H9 (cell line): ENCODE measurements around the gene TPRG1. TPM values are rescaled to one million over a fixed set of nuclear protein-coding genes. Genes with fewer than 3 reads are reported as not detected.

Source experiments
- DNase-seq: peaks from one replicate; pipeline ENCODE4 v3.0.0-alpha.2; 2017
- H2AFZ ChIP-seq: one replicate; pipeline ENCODE4 v1.6.1; 2013; ENCODE audit warnings: mild to moderate bottlenecking, low read length, control low read depth, moderate library complexity
- H2AK5ac ChIP-seq: 2 replicates; pipeline ENCODE4 v1.6.1; 2013; ENCODE audit warnings: low read length, control low read depth, mixed read lengths; ENCODE audit not compliant: insufficient read length
- H2BK120ac ChIP-seq: one replicate; pipeline ENCODE4 v1.6.1; 2013; ENCODE audit warnings: low read depth, mild to moderate bottlenecking, low read length, control low read depth, inconsistent platforms; ENCODE audit not compliant: poor library complexity, severe bottlenecking
- H2BK12ac ChIP-seq: 2 replicates; pipeline ENCODE4 v1.6.1; 2013; ENCODE audit warnings: low read length, control low read depth, mixed read lengths, low read depth; ENCODE audit not compliant: insufficient read length
- H2BK15ac ChIP-seq: 2 replicates; pipeline ENCODE4 v1.6.1; 2013; ENCODE audit warnings: low read depth, low read length, control low read depth
- H2BK20ac ChIP-seq: one replicate; pipeline ENCODE4 v1.6.1; 2013; ENCODE audit warnings: low read depth, mild to moderate bottlenecking, low read length, control low read depth, inconsistent platforms; ENCODE audit not compliant: poor library complexity, severe bottlenecking
- H2BK5ac ChIP-seq: 2 replicates; pipeline ENCODE4 v1.6.1; 2013; ENCODE audit warnings: low read length, control low read depth, mixed read lengths; ENCODE audit not compliant: insufficient read length
- H3K14ac ChIP-seq: 2 replicates; pipeline ENCODE4 v1.6.1; 2013; ENCODE audit warnings: low read length, control low read depth; ENCODE audit not compliant: insufficient read depth
- H3K18ac ChIP-seq: 2 replicates; pipeline ENCODE4 v1.6.1; 2013; ENCODE audit warnings: low read depth, mild to moderate bottlenecking, mixed read lengths, low read length, control low read depth; ENCODE audit not compliant: insufficient read length
- H3K23ac ChIP-seq: 2 replicates; pipeline ENCODE4 v1.6.1; 2013; ENCODE audit warnings: low read length, control low read depth, mixed read lengths, low read depth; ENCODE audit not compliant: insufficient read length
- H3K23me2 ChIP-seq: 2 replicates; pipeline ENCODE4 v1.6.1; 2013; ENCODE audit warnings: low read depth, mild to moderate bottlenecking, mixed read lengths, low read length, control low read depth; ENCODE audit not compliant: insufficient read length, poor library complexity, severe bottlenecking
- H3K27ac ChIP-seq: 2 replicates; pipeline ENCODE4 v1.5.1; 2013; ENCODE audit warnings: low read length, control low read depth, mixed read lengths, low read depth; ENCODE audit not compliant: insufficient read length
- H3K27me3 ChIP-seq: 2 replicates; pipeline ENCODE4 v1.6.1; 2013; ENCODE audit warnings: low read length, control low read depth, inconsistent platforms; ENCODE audit not compliant: insufficient read depth
- H3K4ac ChIP-seq: 2 replicates; pipeline ENCODE4 v1.6.1; 2013; ENCODE audit warnings: low read depth, mild to moderate bottlenecking, control low read depth, inconsistent platforms, low read length, moderate library complexity
- H3K4me1 ChIP-seq: 2 replicates; pipeline ENCODE4 v1.6.1; 2013; ENCODE audit warnings: low read length, control low read depth, inconsistent platforms; ENCODE audit not compliant: insufficient read depth
- H3K4me2 ChIP-seq: 2 replicates; pipeline ENCODE4 v1.6.1; 2013; ENCODE audit warnings: low read length, control low read depth, mixed read lengths; ENCODE audit not compliant: insufficient read length, insufficient read depth
- H3K56ac ChIP-seq: 2 replicates; pipeline ENCODE4 v1.6.1; 2013; ENCODE audit warnings: low read depth, mild to moderate bottlenecking, mixed read lengths, low read length, control low read depth; ENCODE audit not compliant: insufficient read length
- H3K79me1 ChIP-seq: 2 replicates; pipeline ENCODE4 v1.6.1; 2013; ENCODE audit warnings: low read depth, mild to moderate bottlenecking, moderate library complexity, low read length, control low read depth, inconsistent platforms; ENCODE audit not compliant: insufficient read depth, poor library complexity, severe bottlenecking
- H3K79me2 ChIP-seq: 2 replicates; pipeline ENCODE4 v1.6.1; 2013; ENCODE audit warnings: low read length, control low read depth, inconsistent platforms; ENCODE audit not compliant: insufficient read depth
- H3K9ac ChIP-seq: 2 replicates; pipeline ENCODE4 v1.6.1; 2013; ENCODE audit warnings: low read length, control low read depth, mixed read lengths; ENCODE audit not compliant: insufficient read length; ENCODE audit errors: extremely low read depth
- H3K9me3 ChIP-seq: one replicate; pipeline ENCODE4 v1.6.1; 2013; ENCODE audit warnings: low read depth, low read length, inconsistent platforms; ENCODE audit not compliant: control insufficient read depth
- H3T11ph ChIP-seq: one replicate; pipeline ENCODE4 v1.6.1; 2013; ENCODE audit warnings: mild to moderate bottlenecking, low read length, control low read depth, inconsistent platforms
- H4K20me1 ChIP-seq: one replicate; pipeline ENCODE4 v1.6.1; 2013; ENCODE audit not compliant: control insufficient read depth, insufficient read length, insufficient read depth
- H4K5ac ChIP-seq: 2 replicates; pipeline ENCODE4 v1.6.1; 2013; ENCODE audit warnings: low read depth, mild to moderate bottlenecking, mixed read lengths, low read length, control low read depth; ENCODE audit not compliant: insufficient read length
- H4K8ac ChIP-seq: replicated peaks from 2 replicates; pipeline ENCODE4 v1.6.1; 2013; ENCODE audit warnings: low read length, control low read depth, mixed read lengths, low read depth; ENCODE audit not compliant: insufficient read length
- H4K91ac ChIP-seq: 2 replicates; pipeline ENCODE4 v1.6.1; 2013; ENCODE audit warnings: low read depth, mild to moderate bottlenecking, moderate library complexity, mixed read lengths, low read length, control low read depth; ENCODE audit not compliant: insufficient read length
- H3K27ac Mint-ChIP-seq, 3 experiments: 2 replicates in 2 of 3; 3 replicates in 1 of 3; pipeline ENCODE4 v1.8.0; 2020 to 2021; ENCODE audit warnings: mixed read lengths in 3 of 3, mild to moderate bottlenecking in 1 of 3, moderate library complexity in 1 of 3
- H3K27me3 Mint-ChIP-seq: 2 replicates; pipeline ENCODE4 v1.8.0; 2021; ENCODE audit warnings: low read depth, mild to moderate bottlenecking, moderate library complexity, mixed read lengths
- H3K36me3 Mint-ChIP-seq, 3 experiments: 2 replicates in 2 of 3; 3 replicates in 1 of 3; pipeline ENCODE4 v1.8.0; 2020 to 2021; ENCODE audit warnings: low read depth in 3 of 3, mixed read lengths in 3 of 3; ENCODE audit not compliant: insufficient read depth in 1 of 3
- H3K4me1 Mint-ChIP-seq, 2 experiments: 2 replicates each; pipeline ENCODE4 v1.8.0; 2020; ENCODE audit warnings: mixed read lengths in 2 of 2
- H3K4me3 Mint-ChIP-seq, 2 experiments: 2 replicates in 1 of 2; 3 replicates in 1 of 2; pipeline ENCODE4 v1.8.0; 2020 to 2021; ENCODE audit warnings: mild to moderate bottlenecking in 2 of 2, mixed read lengths in 2 of 2, moderate library complexity in 1 of 2
- H3K9me3 Mint-ChIP-seq, 2 experiments: 2 replicates in 1 of 2; 3 replicates in 1 of 2; pipeline ENCODE4 v1.8.0; 2020; ENCODE audit warnings: mild to moderate bottlenecking in 2 of 2, mixed read lengths in 2 of 2, moderate library complexity in 1 of 2
- WGBS: extraction: QIAGEN DNeasy Blood & Tissue Kit; methylation state at CpG from one replicate; pipeline ENCODE4 v1.1.7; 2013; ENCODE audit warnings: missing lambda C conversion rate, low lambda C conversion rate, mixed read lengths; ENCODE audit not compliant: insufficient read length; ENCODE audit errors: extremely low coverage; 5-methylcytosine and 5-hydroxymethylcytosine counted together
- total RNA-seq: library from RNA; stranded (reverse); gene quantifications from 2 replicates; pipeline ENCODE4 v1.2.1, GENCODE V29; 2021
- TF ChIP-seq, protein P1 (sequence below): fragments of 200-600 bp; sonication (generic); conservative IDR thresholded peaks from 3 replicates; pipeline ENCODE4 v1.8.0; 2021; ENCODE audit warnings: antibody characterized with exemption, mild to moderate bottlenecking

The TPRG1 gene
- total RNA-seq, 1 experiment from 2014 or later = 0.66 TPM

DNA sequence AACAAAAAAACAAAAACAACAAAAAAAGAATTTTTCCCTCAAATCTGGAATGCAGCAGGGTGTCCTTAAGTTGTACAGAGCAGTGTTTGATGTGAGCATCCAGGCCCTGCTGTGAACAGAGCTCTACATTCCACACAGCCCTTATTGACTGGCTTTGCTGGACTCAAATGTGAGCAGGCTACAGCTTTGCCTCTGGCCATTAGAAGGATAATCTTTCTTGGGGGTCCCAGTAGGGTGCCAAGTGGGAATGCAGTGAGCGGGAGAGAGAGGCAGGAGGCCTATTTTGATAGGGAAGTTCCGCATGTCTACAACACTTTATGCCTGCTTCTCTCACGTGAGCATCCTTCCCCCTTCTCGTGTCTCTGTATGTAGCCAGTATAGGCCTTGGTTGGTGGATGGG, 34.4 kb upstream of the TPRG1 start:
- TF ChIP-seq, protein P1, sequence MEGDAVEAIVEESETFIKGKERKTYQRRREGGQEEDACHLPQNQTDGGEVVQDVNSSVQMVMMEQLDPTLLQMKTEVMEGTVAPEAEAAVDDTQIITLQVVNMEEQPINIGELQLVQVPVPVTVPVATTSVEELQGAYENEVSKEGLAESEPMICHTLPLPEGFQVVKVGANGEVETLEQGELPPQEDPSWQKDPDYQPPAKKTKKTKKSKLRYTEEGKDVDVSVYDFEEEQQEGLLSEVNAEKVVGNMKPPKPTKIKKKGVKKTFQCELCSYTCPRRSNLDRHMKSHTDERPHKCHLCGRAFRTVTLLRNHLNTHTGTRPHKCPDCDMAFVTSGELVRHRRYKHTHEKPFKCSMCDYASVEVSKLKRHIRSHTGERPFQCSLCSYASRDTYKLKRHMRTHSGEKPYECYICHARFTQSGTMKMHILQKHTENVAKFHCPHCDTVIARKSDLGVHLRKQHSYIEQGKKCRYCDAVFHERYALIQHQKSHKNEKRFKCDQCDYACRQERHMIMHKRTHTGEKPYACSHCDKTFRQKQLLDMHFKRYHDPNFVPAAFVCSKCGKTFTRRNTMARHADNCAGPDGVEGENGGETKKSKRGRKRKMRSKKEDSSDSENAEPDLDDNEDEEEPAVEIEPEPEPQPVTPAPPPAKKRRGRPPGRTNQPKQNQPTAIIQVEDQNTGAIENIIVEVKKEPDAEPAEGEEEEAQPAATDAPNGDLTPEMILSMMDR = no peak
- H3K56ac ChIP-seq = no peak overlapping the region
- H2AK5ac ChIP-seq = no peak overlapping the region
- Mint-ChIP-seq H3K27ac (no peak overlapping the region), H3K9me3 (no peaks in the 10 kb centered on the region), H3K27me3 (no peaks in the 10 kb centered on the region; the same call in 1 of the 2 replicates), H3K4me1 (peaks cover 0 to 5% of the 10 kb centered on the region in 2 experiments; a peak in 3 of 4 replicates), H3K4me3 (no peak overlapping the region), H3K36me3 (no peaks in the 10 kb centered on the region)
- H4K91ac ChIP-seq = no peak overlapping the region
- H2AFZ ChIP-seq = no peak overlapping the region
- H3K79me2 ChIP-seq = no peaks in the 10 kb centered on the region
- H3K18ac ChIP-seq = no peak overlapping the region
- H3T11ph ChIP-seq = no peak overlapping the region
- no peak overlapping the region for H2BK12ac ChIP-seq
- H3K4me1 ChIP-seq = peaks cover 2% of the 10 kb centered on the region; the same call in 1 of the 2 replicates
- H3K23me2 ChIP-seq = no peaks in the 10 kb centered on the region
- no peak overlapping the region for H3K4me2 ChIP-seq
- no peaks in the 10 kb centered on the region for H3K27me3 ChIP-seq
- no peak overlapping the region for H2BK5ac ChIP-seq
- no CpG with 5 or more reads among the region's 4 CpGs for WGBS
- DNase-seq = no peak
- no peak overlapping the region for H2BK20ac ChIP-seq
- H3K9ac ChIP-seq = no peak overlapping the region
- no peaks in the 10 kb centered on the region for H3K79me1 ChIP-seq
- no peak overlapping the region for H2BK120ac ChIP-seq
- no peak overlapping the region for H3K23ac ChIP-seq
- no peak overlapping the region for H3K27ac ChIP-seq
- H3K14ac ChIP-seq = no peak overlapping the region
- H2BK15ac ChIP-seq = no peak overlapping the region
- H3K9me3 ChIP-seq = no peaks in the 10 kb centered on the region
- no peak overlapping the region for H4K5ac ChIP-seq
- H4K20me1 ChIP-seq = no peaks in the 10 kb centered on the region
- no peak overlapping the region for H3K4ac ChIP-seq
- H4K8ac ChIP-seq = no peak overlapping the region
